Stimulated activated CD8-positive, alpha-beta memory T cell treated with anti-CD3 and anti-CD28 coated beads, Interleukin-7, amount 100 ng/mL, for 1 hour (primary cell): ENCODE measurements around the gene MCC.

Source experiments
- DNase-seq, 2 donors: peaks; one replicate each; pipeline ENCODE4 v3.0.0-alpha.2; 2020; ENCODE audit warnings: low read depth in 2 of 2

The MCC gene

GRCh38 chr5:113223831-113224604, 264.2 kb downstream of the MCC start:
- DNase-seq: no peak

GRCh38 chr5:113223315-113223714, 264.9 kb downstream of the MCC start:
- no peak for DNase-seq

GRCh38 chr5:113221294-113222176, 266.7 kb downstream of the MCC start:
- DNase-seq: no peak

GRCh38 chr5:113219695-113220094, 268.6 kb downstream of the MCC start:
- no peak for DNase-seq

GRCh38 chr5:113218906-113219517, 269.2 kb downstream of the MCC start:
- no peak for DNase-seq

- DNase-seq: no peak
These were observed 270.1 kb downstream of the MCC start for GRCh38 chr5:113218200-113218599.

GRCh38 chr5:113217619-113218184, 270.6 kb downstream of the MCC start:
- DNase-seq: no peak

- DNase-seq: no peak
These were observed 271.7 kb downstream of the MCC start for GRCh38 chr5:113216545-113216944.

GRCh38 chr5:113215401-113216060, 272.7 kb downstream of the MCC start:
- no peak for DNase-seq

- DNase-seq: no peak
These were observed 273.5 kb downstream of the MCC start for GRCh38 chr5:113214606-113215323.

GRCh38 chr5:113213551-113214425, 274.5 kb downstream of the MCC start:
- DNase-seq: no peak

- no peak for DNase-seq
These were observed 275.9 kb downstream of the MCC start for GRCh38 chr5:113212244-113212920.

GRCh38 chr5:113209498-113209897, 278.8 kb downstream of the MCC start:
- DNase-seq: no peak

- DNase-seq: no peak
These were observed 282.4 kb downstream of the MCC start for GRCh38 chr5:113205807-113206206.

GRCh38 chr5:113205323-113205722, 282.9 kb downstream of the MCC start:
- DNase-seq: no peak

GRCh38 chr5:113204525-113205161, 283.6 kb downstream of the MCC start:
- DNase-seq: no peak

- no peak for DNase-seq
These were observed 284.3 kb downstream of the MCC start for GRCh38 chr5:113203916-113204315.

- DNase-seq: no peak
These were observed 285.2 kb downstream of the MCC start for GRCh38 chr5:113202746-113203716.
